K562 (cell line): ENCODE measurements around the gene PLEKHN1. TPM values are rescaled to one million over a fixed set of nuclear protein-coding genes. Genes with fewer than 3 reads are reported as not detected.

Source experiments
- EP300 ChIP-seq: IDR thresholded peaks from 2 replicates; pipeline ENCODE4 v1.6.1; 2012; ENCODE audit warnings: low read length, improper control_type of control experiment
- FOXM1 ChIP-seq, 2 experiments: fragments of 450-650 bp in 1 of 2; sonication (generic) in 1 of 2; formaldehyde crosslinking in 1 of 2; IDR thresholded peaks; 2 replicates each; pipeline versions ENCODE4 v1.6.1 to v1.9.0; 2017 to 2022; ENCODE audit warnings: low read depth in 2 of 2, mild to moderate bottlenecking in 2 of 2, missing genetic modification reagents in 1 of 2, moderate library complexity in 1 of 2
- HDAC1 ChIP-seq, 2 experiments: fragments of 450-650 bp; IDR thresholded peaks; 2 replicates each; pipeline ENCODE4 v1.6.1; 2016 to 2017; ENCODE audit warnings: inconsistent platforms in 1 of 2, mild to moderate bottlenecking in 1 of 2, moderate library complexity in 1 of 2
- HNRNPK ChIP-seq: fragments of 200-400 bp; formaldehyde crosslinking; IDR thresholded peaks from one replicate; pipeline ENCODE4 v1.6.1; 2018; ENCODE audit warnings: mild to moderate bottlenecking, low read depth, low read length; ENCODE audit not compliant: poor library complexity, severe bottlenecking
- IRF2 ChIP-seq: sonication (generic); formaldehyde crosslinking; IDR thresholded peaks from 2 replicates; pipeline ENCODE4 v1.8.1; 2022; ENCODE audit warnings: mild to moderate bottlenecking, missing genetic modification reagents
- KAT8 ChIP-seq: fragments of 450-650 bp; IDR thresholded peaks from 2 replicates; pipeline ENCODE4 v1.6.1; 2016; ENCODE audit warnings: low read depth, mild to moderate bottlenecking
- MAFF ChIP-seq: IDR thresholded peaks from 2 replicates; pipeline ENCODE4 v1.6.1; 2012; ENCODE audit warnings: low read length, improper control_type of control experiment
- MAFG ChIP-seq: fragments of 450-650 bp; conservative IDR thresholded peaks from 2 replicates; pipeline ENCODE4 v1.6.1; 2016; ENCODE audit warnings: missing genetic modification characterization, missing compliant biosample characterization
- MED1 ChIP-seq: sonication (generic); formaldehyde crosslinking; IDR thresholded peaks from 2 replicates; pipeline ENCODE4 v1.8.1; 2023; ENCODE audit warnings: missing genetic modification reagents, borderline replicate concordance
- NR2F6 ChIP-seq: fragments of 450-650 bp; formaldehyde crosslinking; IDR thresholded peaks from 2 replicates; pipeline ENCODE4 v1.4.0; 2020; ENCODE audit warnings: mild to moderate bottlenecking
- RBM39 ChIP-seq: fragments of 200-400 bp; formaldehyde crosslinking; optimal IDR thresholded peaks from 2 replicates; pipeline ENCODE3; 2018; ENCODE audit warnings: low read depth, low read length
- SIN3A ChIP-seq, 2 experiments: fragments of 150-350 bp in 1 of 2; IDR thresholded peaks; 2 replicates each; pipeline ENCODE4 v1.6.1; 2011 to 2016; ENCODE audit warnings: borderline replicate concordance in 2 of 2, low read depth in 2 of 2, low read length in 2 of 2, mild to moderate bottlenecking in 2 of 2, moderate library complexity in 2 of 2; ENCODE audit not compliant: control insufficient read depth in 1 of 2
- SLC30A9 ChIP-seq: fragments of 250-450 bp; sonication (Bioruptor Pico); IDR thresholded peaks from 2 replicates; pipeline ENCODE4 v1.8.0; 2022; ENCODE audit warnings: mild to moderate bottlenecking, moderate library complexity
- SMARCA4 ChIP-seq: fragments of 450-650 bp; IDR thresholded peaks from 2 replicates; pipeline ENCODE4 v1.6.1; 2016
- SRSF3 ChIP-seq: fragments of 200-400 bp; formaldehyde crosslinking; IDR thresholded peaks from 2 replicates; pipeline ENCODE4 v1.6.1; 2016; ENCODE audit warnings: mild to moderate bottlenecking, low read length, moderate library complexity; ENCODE audit not compliant: insufficient read depth
- TAF15 ChIP-seq: fragments of 200-400 bp; formaldehyde crosslinking; IDR thresholded peaks from 2 replicates; pipeline ENCODE4 v1.6.1; 2017; ENCODE audit warnings: mild to moderate bottlenecking, low read depth, low read length, moderate library complexity
- TGIF2 ChIP-seq: sonication (generic); formaldehyde crosslinking; IDR thresholded peaks from 2 replicates; pipeline ENCODE4 v1.8.1; 2022; ENCODE audit warnings: mild to moderate bottlenecking, missing genetic modification reagents, moderate library complexity
- ZNF384 ChIP-seq: IDR thresholded peaks from 2 replicates; pipeline ENCODE4 v1.6.1; 2012; ENCODE audit warnings: low read depth, low read length, improper control_type of control experiment
- ZNF583 ChIP-seq: fragments of 250-450 bp; sonication (Bioruptor Pico); IDR thresholded peaks from 2 replicates; pipeline ENCODE4 v1.4.0; 2020
- polyA plus RNA-seq, 8 experiments: library from polyadenylated mRNA; depleted of rRNA in 4 of 8; stranded (reverse) in 5 of 8; unstranded in 3 of 8; fragments of >200 nt; fragmentation: Nextera tagmentation in 2 of 8; fragmentation: Illumina TruSeq in 1 of 8; extraction: Ambion mirVana in 2 of 8; extraction: Trizol in 1 of 8; gene quantifications; 2 replicates each; pipeline versions ENCODE4 v1.2.1 to v1.2.3, GENCODE V29; 2011 to 2014; ENCODE audit warnings: inconsistent platforms in 1 of 8, missing spikeins in 1 of 8
- total RNA-seq, 7 experiments: library from RNA; depleted of rRNA in 6 of 7; stranded (reverse); fragments of >200 nt in 6 of 7; fragmentation: Illumina TruSeq in 2 of 7; extraction: Trizol in 2 of 7; gene quantifications; 2 replicates each; pipeline versions ENCODE4 v1.2.1 to v1.2.3, GENCODE V29; 2011 to 2021; ENCODE audit warnings: low replicate concordance in 1 of 7
- TF ChIP-seq, protein P1 (sequence below): fragments of 250-450 bp; sonication (Bioruptor Pico); IDR thresholded peaks from 2 replicates; pipeline ENCODE4 v1.5.0; 2021; ENCODE audit warnings: mild to moderate bottlenecking, borderline replicate concordance
- TF ChIP-seq, protein P2 (sequence below): fragments of 450-650 bp; formaldehyde crosslinking; IDR thresholded peaks from 2 replicates; pipeline ENCODE4 v1.4.0; 2020; ENCODE audit warnings: mild to moderate bottlenecking, mixed read lengths
- TF ChIP-seq, protein P3 (sequence below): fragments of 250-450 bp; sonication (Bioruptor Pico); IDR thresholded peaks from 2 replicates; pipeline ENCODE4 v1.5.0; 2020; ENCODE audit warnings: mild to moderate bottlenecking

Gene PLEKHN1
- total and polyA plus RNA-seq, 9 of the 15 experiments (the other 6 are each of a cell fraction or from before 2014, with no cell fraction given) = 0.07 to 1.5 (median 0.13) TPM; not detected in 2

- TF ChIP-seq, protein P1, sequence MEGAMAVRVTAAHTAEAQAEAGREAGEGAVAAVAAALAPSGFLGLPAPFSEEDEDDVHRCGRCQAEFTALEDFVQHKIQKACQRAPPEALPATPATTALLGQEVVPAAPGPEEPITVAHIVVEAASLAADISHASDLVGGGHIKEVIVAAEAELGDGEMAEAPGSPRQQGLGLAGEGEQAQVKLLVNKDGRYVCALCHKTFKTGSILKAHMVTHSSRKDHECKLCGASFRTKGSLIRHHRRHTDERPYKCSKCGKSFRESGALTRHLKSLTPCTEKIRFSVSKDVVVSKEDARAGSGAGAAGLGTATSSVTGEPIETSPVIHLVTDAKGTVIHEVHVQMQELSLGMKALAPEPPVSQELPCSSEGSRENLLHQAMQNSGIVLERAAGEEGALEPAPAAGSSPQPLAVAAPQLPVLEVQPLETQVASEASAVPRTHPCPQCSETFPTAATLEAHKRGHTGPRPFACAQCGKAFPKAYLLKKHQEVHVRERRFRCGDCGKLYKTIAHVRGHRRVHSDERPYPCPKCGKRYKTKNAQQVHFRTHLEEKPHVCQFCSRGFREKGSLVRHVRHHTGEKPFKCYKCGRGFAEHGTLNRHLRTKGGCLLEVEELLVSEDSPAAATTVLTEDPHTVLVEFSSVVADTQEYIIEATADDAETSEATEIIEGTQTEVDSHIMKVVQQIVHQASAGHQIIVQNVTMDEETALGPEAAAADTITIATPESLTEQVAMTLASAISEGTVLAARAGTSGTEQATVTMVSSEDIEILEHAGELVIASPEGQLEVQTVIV = no peak
- TF ChIP-seq ZNF384 (no peak), TAF15 (no peak), MAFG (tag) (no peak), HDAC1 (IDR thresholded peaks at IDR 0.05) (peak in 1 of 2 experiments; percentile 97; a peak in 2 of 4 replicates), HNRNPK (no peak), NR2F6 (no peak), SLC30A9 (no peak), KAT8 (no peak), IRF2 (CRISPR knock-in tag) (peak; percentile 100), FOXM1 (IDR thresholded peaks at IDR 0.05; ENCODE audit: low read depth) (peak; percentile 85; the same call in 1 of the 2 replicates), FOXM1 (CRISPR knock-in tag; IDR thresholded peaks at IDR 0.05; ENCODE audit: low read depth) (no peak), MED1 (no peak), SIN3A (IDR thresholded peaks at IDR 0.05; ENCODE audit: borderline replicate concordance in 2 of 2, control insufficient read depth in 1 of 2, low read depth in 2 of 2, low read length in 2 of 2) (peak; percentile 91 to 94; a peak in 2 of 4 replicates), SRSF3 (no peak), MAFF (no peak), SMARCA4 (peak; percentile 72), ZNF583 (no peak), TGIF2 (CRISPR knock-in tag) (no peak), RBM39 (no peak), EP300 (peak; percentile 17)
- TF ChIP-seq, protein P2, sequence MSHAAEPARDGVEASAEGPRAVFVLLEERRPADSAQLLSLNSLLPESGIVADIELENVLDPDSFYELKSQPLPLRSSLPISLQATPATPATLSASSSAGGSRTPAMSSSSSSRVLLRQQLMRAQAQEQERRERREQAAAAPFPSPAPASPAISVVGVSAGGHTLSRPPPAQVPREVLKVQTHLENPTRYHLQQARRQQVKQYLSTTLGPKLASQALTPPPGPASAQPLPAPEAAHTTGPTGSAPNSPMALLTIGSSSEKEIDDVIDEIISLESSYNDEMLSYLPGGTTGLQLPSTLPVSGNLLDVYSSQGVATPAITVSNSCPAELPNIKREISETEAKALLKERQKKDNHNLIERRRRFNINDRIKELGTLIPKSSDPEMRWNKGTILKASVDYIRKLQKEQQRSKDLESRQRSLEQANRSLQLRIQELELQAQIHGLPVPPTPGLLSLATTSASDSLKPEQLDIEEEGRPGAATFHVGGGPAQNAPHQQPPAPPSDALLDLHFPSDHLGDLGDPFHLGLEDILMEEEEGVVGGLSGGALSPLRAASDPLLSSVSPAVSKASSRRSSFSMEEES = no peak
- TF ChIP-seq, protein P3, sequence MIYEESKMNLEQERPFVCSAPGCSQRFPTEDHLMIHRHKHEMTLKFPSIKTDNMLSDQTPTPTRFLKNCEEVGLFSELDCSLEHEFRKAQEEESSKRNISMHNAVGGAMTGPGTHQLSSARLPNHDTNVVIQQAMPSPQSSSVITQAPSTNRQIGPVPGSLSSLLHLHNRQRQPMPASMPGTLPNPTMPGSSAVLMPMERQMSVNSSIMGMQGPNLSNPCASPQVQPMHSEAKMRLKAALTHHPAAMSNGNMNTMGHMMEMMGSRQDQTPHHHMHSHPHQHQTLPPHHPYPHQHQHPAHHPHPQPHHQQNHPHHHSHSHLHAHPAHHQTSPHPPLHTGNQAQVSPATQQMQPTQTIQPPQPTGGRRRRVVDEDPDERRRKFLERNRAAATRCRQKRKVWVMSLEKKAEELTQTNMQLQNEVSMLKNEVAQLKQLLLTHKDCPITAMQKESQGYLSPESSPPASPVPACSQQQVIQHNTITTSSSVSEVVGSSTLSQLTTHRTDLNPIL = no peak
Observed at GRCh38 chr1:1013105-1013921, 47.0 kb downstream of the PLEKHN1 start, which contains the start of gene ISG15 (continued).
